Activated CD4-positive, alpha-beta T cell treated with anti-CD3 and anti-CD28 coated beads for 1 hour (primary cell): ENCODE measurements around the gene MED28.
"Not testable (repeated sequence)": the region's sequence is repeated elsewhere in the genome, so short reads cannot be mapped to it uniquely, and the experiment has no call there.

Experiments used
- DNase-seq: peaks from one replicate; pipeline ENCODE4 v3.0.0-alpha.2; 2020

The MED28 gene, protein sequence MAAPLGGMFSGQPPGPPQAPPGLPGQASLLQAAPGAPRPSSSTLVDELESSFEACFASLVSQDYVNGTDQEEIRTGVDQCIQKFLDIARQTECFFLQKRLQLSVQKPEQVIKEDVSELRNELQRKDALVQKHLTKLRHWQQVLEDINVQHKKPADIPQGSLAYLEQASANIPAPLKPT

DNA sequence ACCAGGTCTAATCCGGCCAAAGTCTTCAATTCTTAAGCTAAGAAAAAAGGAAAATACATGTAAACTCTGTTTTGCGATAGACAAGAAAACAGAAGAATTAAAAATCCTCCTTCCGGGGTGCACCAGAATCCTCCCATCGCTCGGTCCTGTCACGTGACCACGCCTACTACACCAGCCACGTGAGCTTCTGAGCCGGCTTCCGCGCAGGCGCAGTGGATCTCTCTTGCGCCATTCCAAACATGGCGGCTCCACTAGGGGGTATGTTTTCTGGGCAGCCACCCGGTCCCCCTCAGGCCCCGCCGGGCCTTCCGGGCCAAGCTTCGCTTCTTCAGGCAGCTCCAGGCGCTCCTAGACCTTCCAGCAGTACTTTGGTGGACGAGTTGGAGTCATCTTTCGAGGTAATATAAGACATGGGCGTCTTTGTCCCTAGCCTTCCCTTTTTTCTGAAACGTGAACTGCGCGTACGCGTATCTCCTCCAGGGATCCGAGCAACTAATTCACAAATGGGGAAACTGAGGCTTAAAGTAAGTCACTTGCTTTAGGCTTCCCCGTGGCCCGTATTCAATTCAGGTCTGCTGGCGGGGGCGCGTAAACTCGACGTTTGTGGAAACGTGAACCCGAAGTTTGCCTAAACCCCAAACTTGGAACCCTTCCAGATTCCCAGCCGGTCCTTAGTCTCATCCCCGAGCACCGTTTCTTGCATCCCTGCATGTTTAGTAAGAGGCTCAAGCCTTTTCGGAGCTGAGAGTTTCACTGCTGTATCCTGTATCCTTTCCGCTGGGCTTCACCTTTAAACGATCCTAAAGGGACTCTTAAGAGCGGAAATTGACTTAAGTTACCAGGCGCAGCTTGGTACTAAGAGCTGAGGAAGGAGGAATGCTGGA, at the start of gene MED28:
Gene MED28, plus strand, starts transcription at position 226 of the 884 bp plus-strand sequence. Its CDS starts 14 bp downstream, at position 240.
- DNase-seq, result peak; percentile 92

DNA sequence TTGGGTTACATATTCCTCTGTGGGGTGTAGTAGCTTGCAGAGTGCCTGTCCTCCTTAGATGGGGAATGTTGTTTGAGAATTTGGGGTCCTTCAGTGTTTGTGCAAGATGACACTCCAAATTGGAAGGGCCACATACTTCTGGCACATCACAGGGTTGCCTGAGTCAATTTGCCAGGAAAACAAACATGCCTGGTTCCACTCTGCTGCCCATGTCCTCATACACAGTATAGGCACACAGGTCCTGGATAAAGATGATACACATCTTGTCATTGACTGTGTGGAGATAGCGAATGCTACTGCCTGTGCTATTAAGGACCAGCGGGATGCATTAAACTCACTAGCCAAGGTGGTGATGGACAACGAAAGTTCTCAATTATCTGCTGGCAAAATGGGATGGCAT, 48.6 kb upstream of the MED28 start:
- DNase-seq, result no peak

GRCh38 chr4:17567271-17567670, 47.2 kb upstream of the MED28 start:
- no peak for DNase-seq

DNA sequence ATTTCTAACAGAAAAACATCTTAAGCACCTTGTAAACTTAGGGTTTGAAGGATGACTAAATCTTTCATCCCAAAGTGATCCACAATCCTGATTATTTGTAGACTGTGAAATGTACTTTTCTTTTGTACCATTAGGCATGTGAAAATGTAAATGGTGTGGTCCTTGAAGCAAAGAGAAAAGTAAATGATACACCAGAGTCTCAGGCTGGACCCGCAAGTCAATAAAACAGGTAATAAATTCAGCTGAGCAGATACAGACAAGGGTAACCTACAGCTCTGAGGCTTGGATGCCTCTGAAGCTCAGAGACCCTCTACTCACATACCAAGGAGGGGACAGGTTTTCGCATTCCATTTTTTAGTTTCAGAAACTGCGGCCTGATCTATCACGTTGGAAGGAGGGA, 40.2 kb upstream of the MED28 start:
- DNase-seq, result no peak

DNA sequence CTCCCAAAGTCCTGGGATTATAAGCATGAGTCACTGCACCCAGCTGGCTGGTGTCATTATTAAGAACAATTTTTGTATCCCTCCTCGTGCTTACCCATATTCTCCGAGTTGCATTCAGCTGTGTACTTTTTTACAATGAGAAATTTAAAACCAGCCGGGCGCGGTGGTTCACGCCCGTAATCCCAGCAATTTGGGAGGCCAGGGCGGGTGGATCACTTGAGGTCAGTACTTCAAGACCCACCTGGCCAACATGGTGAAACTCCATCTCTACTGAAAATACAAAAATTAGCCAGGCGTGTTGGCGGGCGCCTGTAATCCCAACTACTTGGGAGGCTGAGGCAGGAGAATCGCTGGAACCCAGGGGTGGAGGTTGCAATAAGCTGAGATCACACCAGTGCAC, 39.3 kb upstream of the MED28 start:
- DNase-seq, result not testable (repeated sequence)

DNA sequence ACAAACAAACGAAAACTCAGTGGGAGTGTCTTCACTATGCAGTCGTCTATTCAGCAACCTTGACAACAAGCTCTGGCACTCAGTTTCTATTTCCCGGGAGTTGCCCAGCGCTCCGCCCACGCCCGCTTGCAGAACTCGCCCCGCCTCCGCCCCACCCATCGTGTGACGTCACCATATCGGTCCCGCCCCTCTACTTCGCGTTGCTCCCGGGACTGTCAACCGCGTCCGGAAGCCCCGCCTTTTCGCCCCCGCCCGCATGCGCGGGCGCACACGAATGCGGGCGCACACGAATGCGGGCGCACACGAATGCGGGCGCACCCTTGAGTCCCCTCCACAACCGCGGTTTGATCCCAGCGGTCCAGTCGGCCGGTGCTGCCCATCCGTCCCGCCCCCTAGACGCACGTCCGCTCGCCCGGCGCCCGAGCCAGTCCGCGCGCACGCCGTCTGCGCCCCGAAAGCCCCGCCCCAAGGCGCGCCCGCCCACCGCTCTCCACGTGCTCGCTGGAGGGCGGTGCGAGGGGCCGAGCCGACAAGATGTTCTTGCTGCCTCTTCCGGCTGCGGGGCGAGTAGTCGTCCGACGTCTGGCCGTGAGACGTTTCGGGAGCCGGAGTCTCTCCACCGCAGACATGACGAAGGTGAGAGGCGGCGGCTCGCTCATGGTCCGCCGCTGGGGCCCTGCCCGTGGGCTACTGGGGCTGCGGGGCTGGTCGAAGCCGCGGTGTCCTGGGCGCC, 37.3 kb upstream of the MED28 start, which contains the start of gene LAP3:
Gene LAP3, plus strand, starts transcription at position 267 of the 733 bp plus-strand sequence. Its CDS starts 268 bp downstream, at position 535.
- peak; percentile 100 for DNase-seq

- DNase-seq, result no peak
These were observed 36.6 kb upstream of the MED28 start for GRCh38 chr4:17577665-17578481.

DNA sequence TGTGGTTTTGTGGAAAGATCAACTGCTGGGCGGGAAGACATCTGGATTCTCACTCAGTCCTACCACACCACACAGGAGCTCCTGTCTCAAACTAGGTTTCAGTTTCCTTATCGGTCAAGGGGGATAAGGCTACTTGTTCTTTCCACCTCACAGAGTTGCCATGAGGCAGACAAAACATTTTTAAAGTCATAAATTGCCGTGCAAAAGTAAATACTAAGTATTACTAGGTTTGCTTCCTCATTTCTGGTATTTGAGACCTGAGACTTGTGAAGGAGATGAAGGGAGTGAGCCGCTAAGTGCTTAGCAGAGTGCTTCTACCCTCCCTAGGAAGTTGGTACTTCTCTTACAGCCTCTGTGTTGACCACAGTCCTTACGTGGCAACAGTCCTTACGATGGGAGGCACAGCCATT, 36.0 kb upstream of the MED28 start:
- DNase-seq, result no peak

- no peak for DNase-seq
These were observed 33.5 kb upstream of the MED28 start for GRCh38 chr4:17580969-17581368.

- no peak for DNase-seq
These were observed 31.2 kb upstream of the MED28 start for GRCh38 chr4:17583276-17583675.

- DNase-seq, result no peak
These were observed 30.5 kb upstream of the MED28 start for GRCh38 chr4:17583941-17584340.

GRCh38 chr4:17584521-17585213, 29.8 kb upstream of the MED28 start:
- DNase-seq, result no peak

- no peak for DNase-seq
These were observed 27.2 kb upstream of the MED28 start for GRCh38 chr4:17587094-17587822.

- DNase-seq, result no peak
These were observed 25.1 kb upstream of the MED28 start for GRCh38 chr4:17589355-17589754.

DNA sequence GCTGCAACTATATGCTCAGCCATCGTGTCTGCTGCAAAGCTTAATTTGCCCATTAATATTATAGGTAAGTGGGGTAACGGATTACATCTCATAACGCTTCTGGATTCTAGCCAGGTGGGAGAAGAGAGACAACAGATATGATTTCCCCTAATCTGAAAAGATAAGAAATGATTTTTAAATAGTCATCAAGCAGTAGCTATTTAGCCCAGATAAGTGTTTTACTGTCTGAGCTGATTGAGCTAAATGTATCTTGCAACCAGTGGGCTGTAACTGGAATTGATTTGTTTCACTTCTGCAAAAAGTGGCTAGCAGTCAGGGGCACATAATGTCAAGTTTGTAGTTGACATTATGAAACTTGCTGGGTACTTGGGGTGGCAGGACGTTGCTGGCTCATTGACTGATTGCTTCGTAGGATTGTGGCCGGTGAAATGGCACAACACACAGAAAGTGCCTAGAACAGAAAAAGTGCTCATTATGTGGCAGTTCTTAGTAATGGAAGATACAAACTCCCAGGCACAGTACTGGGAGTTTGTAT, 18.9 kb upstream of the MED28 start:
- no peak for DNase-seq

DNA sequence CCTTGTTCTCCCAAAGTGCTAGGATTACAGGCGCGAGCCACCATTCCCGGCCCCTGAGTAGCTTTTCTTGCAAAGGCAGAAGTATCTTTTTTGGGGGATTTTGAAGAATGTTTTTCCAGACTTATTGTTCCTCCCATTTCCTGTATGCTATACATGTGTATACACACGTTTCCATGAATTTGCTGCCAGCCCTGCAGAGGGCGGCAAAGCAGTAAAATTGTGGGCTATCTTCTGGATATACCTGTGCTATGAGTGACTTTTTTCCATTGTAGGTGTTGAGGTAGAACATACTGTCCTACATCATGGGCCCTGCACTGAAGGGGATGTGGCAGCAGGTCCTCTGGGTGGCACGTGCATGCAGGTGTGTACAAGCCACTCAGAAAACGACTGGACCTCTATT, 16.9 kb upstream of the MED28 start:
- DNase-seq, result no peak

DNA sequence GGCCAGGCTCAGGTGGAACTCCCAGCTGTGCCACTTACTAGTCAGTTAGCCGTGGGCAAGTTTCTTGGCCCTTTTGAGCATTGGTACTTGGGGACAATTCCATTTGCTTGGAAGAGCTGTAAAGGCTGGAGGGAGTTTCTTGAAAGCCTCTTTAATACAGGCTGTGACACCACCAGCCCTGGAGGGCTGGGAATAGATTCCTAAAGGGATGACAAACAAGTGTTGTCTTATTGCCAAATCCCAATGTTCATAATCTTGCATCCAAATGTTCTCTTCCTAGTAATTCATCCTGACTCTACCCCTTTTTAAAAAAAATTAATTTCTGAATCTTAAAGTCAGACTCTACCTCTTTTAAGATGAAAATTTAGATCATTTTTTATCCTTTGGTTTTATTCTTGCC, 14.6 kb upstream of the MED28 start:
- no peak for DNase-seq

DNA sequence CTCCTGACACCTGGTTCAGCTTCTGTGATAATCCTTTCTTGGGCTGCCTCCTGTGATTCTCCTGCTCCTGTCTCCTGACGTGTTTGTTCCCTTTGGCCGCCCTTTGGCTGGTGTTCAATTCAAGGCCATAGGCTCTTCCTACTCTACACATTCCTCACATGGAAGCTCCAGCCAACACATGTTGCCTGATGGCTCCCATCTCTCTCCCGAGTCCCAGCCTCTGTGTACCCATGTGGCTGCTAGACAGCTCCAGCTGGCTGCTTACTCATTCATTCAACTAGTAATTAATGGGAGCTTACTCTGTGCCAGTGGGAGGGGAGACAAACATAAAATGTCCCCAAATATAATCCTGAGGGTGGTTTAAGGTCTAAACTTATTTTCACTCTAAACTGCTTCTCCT, 9.2 kb upstream of the MED28 start:
- DNase-seq, result no peak

DNA sequence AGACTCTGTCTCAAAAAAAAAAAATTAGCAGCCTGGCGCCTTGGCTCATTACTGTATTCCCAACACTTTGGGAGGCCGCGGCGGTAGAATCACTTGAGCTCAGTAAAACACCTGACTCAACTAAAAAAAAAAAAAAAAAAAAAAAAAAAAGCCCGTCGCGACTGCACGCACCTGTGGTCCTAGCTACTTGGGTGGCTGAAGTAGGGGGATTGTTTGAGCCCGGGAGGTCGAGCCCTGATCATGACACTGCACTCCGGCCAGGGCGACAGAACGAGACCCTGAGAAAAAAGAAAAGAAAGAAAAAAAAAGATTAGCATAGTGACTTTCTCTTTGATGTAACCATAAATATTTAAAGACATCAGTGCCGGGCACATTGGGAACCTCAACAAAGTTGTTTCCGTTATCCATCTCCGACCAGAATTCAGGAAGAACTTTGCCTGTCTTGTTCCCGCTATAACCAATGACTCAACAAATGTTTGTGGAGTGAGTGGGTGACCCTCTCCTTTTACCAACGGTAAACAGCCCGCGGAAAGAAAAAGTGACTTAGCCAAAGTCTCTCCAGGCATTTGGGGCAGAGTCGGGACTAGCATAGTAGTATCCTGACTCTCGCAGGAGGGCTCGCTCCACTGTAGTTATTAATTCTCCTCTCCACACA, 553 bp upstream of the MED28 start:
- DNase-seq, result no peak

GRCh38 chr4:17616283-17616682, 1.8 kb downstream of the MED28 start:
- DNase-seq, result no peak

GRCh38 chr4:17618926-17619325, 4.5 kb downstream of the MED28 start:
- no peak for DNase-seq
